ENCODE results near the gene PUS10. TPM values are rescaled to one million over a fixed set of nuclear protein-coding genes. Genes with fewer than 3 reads are reported as not detected.
A peak's percentile ranks its signal among the peaks of the same experiment; 100 is the strongest.

Gene PUS10
- total and polyA plus RNA-seq, 2 of the 13 experiments (the other 11 are each of a cell fraction or from before 2014, with no cell fraction given): 41.4 to 44.3 TPM

- peak; percentile 26; the same call in 1 of the 2 replicates for TF ChIP-seq POLR2G (IDR thresholded peaks at IDR 0.05; ENCODE audit: low read depth, low read length)
- TF ChIP-seq ZNF441 (CRISPR knock-in tag; IDR thresholded peaks at IDR 0.05; ENCODE audit: borderline replicate concordance): no peak
- TF ChIP-seq FOXK1 (CRISPR knock-in tag; IDR thresholded peaks at IDR 0.05; ENCODE audit: borderline replicate concordance, low read depth): peak; percentile 50; the same call in 1 of the 2 replicates
- TF ChIP-seq TAF15 (IDR thresholded peaks at IDR 0.05; ENCODE audit: low read depth, low read length, poor library complexity, severe bottlenecking): no peak
- no peak for TF ChIP-seq TGIF2 (CRISPR knock-in tag; IDR thresholded peaks at IDR 0.05)
- TF ChIP-seq MTERF4 (CRISPR knock-in tag; IDR thresholded peaks at IDR 0.05): peak; percentile 66; the same call in 1 of the 2 replicates
- TF ChIP-seq ZBTB38 (CRISPR knock-in tag; IDR thresholded peaks at IDR 0.05): peak; percentile 86
- TF ChIP-seq, protein P1, sequence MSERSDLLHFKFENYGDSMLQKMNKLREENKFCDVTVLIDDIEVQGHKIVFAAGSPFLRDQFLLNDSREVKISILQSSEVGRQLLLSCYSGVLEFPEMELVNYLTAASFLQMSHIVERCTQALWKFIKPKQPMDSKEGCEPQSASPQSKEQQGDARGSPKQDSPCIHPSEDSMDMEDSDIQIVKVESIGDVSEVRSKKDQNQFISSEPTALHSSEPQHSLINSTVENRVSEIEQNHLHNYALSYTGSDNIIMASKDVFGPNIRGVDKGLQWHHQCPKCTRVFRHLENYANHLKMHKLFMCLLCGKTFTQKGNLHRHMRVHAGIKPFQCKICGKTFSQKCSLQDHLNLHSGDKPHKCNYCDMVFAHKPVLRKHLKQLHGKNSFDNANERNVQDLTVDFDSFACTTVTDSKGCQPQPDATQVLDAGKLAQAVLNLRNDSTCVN (CRISPR knock-in tag; IDR thresholded peaks at IDR 0.05; ENCODE audit: borderline replicate concordance): peak; percentile 39; the same call in 1 of the 2 replicates
- TF ChIP-seq ZMYM4 (CRISPR knock-in tag; IDR thresholded peaks at IDR 0.05): peak; percentile 29; the same call in 1 of the 2 replicates
- TF ChIP-seq CENPX (CRISPR knock-in tag; IDR thresholded peaks at IDR 0.05): no peak
- TF ChIP-seq ZNF362 (CRISPR knock-in tag; IDR thresholded peaks at IDR 0.05; ENCODE audit: borderline replicate concordance): no peak
- 0 out of 2 replicates have a peak, but pooled peaks have one; percentile 25 for TF ChIP-seq KMT2A (CRISPR knock-in tag; IDR thresholded peaks at IDR 0.05)
- TF ChIP-seq, protein P2, sequence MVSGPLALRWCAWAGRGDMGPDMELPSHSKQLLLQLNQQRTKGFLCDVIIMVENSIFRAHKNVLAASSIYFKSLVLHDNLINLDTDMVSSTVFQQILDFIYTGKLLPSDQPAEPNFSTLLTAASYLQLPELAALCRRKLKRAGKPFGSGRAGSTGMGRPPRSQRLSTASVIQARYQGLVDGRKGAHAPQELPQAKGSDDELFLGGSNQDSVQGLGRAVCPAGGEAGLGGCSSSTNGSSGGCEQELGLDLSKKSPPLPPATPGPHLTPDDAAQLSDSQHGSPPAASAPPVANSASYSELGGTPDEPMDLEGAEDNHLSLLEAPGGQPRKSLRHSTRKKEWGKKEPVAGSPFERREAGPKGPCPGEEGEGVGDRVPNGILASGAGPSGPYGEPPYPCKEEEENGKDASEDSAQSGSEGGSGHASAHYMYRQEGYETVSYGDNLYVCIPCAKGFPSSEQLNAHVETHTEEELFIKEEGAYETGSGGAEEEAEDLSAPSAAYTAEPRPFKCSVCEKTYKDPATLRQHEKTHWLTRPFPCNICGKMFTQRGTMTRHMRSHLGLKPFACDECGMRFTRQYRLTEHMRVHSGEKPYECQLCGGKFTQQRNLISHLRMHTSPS (CRISPR knock-in tag; IDR thresholded peaks at IDR 0.05; ENCODE audit: low read depth): peak; percentile 63; the same call in 1 of the 2 replicates
- TF ChIP-seq SOX13 (IDR thresholded peaks at IDR 0.05): no peak
- 0 out of 4 replicates have a peak, but pooled peaks of 1 of the 2 experiments have one; percentile 9 for TF ChIP-seq SOX13 (CRISPR knock-in tag; conservative IDR thresholded peaks at IDR 0.05 in 1 of 2, IDR thresholded peaks at IDR 0.05 in 1 of 2)
- 0 out of 2 replicates have a peak, but pooled peaks have one; percentile 46 for TF ChIP-seq ZNF709 (CRISPR knock-in tag; IDR thresholded peaks at IDR 0.05)
- 0 out of 2 replicates have a peak, but pooled peaks have one; percentile 36 for TF ChIP-seq ZNF205 (CRISPR knock-in tag; IDR thresholded peaks at IDR 0.05)
- TF ChIP-seq ZNF292 (CRISPR knock-in tag; IDR thresholded peaks at IDR 0.05; ENCODE audit: borderline replicate concordance, low read depth): 0 out of 2 replicates have a peak, but pooled peaks have one; percentile 16
- TF ChIP-seq, protein P3, sequence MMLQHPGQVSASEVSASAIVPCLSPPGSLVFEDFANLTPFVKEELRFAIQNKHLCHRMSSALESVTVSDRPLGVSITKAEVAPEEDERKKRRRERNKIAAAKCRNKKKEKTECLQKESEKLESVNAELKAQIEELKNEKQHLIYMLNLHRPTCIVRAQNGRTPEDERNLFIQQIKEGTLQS (CRISPR knock-in tag; IDR thresholded peaks at IDR 0.05): no peak
- TF ChIP-seq TARDBP (CRISPR knock-in tag; IDR thresholded peaks at IDR 0.05): 0 out of 2 replicates have a peak, but pooled peaks have one; percentile 19
Measured at GRCh38 chr2:61021228-61021660, 3.2 kb upstream of the PUS10 start (continued).

Measured in HepG2 (cell line).